ENCODE measurements around the gene SYT5. TPM values are rescaled to one million over a fixed set of nuclear protein-coding genes. Genes with fewer than 3 reads are reported as not detected.
A peak's percentile ranks its signal among the peaks of the same experiment; 100 is the strongest.

The SYT5 gene
- total and polyA plus RNA-seq, 9 of the 15 experiments (the other 6 are each of a cell fraction or from before 2014, with no cell fraction given), result 1.3 to 20.9 (median 8.8) TPM

GRCh38 chr19:55176076-55176475 lies 4.0 kb downstream of the SYT5 start (continued):
- no peak for TF ChIP-seq CREB5 (CRISPR knock-in tag; IDR thresholded peaks at IDR 0.05)
- TF ChIP-seq SMAD4 (CRISPR knock-in tag; conservative IDR thresholded peaks at IDR 0.05), result 0 out of 2 replicates have a peak, but pooled peaks have one; percentile 14
- no peak for TF ChIP-seq TCF7L2 (IDR thresholded peaks at IDR 0.05; ENCODE audit: low read depth, low read length)
- TF ChIP-seq HMG20B (CRISPR knock-in tag; IDR thresholded peaks at IDR 0.05), result no peak
- TF ChIP-seq FOXO4 (CRISPR knock-in tag; IDR thresholded peaks at IDR 0.05), result no peak
- TF ChIP-seq CREB1 (IDR thresholded peaks at IDR 0.05), result no peak
- TF ChIP-seq CREB1 (CRISPR knock-in tag; IDR thresholded peaks at IDR 0.05), result peak; percentile 29; the same call in 1 of the 2 replicates
- TF ChIP-seq BRD9 (IDR thresholded peaks at IDR 0.05; ENCODE audit: low read depth, partially characterized antibody), result no peak
- no peak for TF ChIP-seq SMAD3 (CRISPR knock-in tag; conservative IDR thresholded peaks at IDR 0.05)
- peak in 1 of 2 experiments; percentile 61; a peak in 2 of 4 replicates for TF ChIP-seq HDAC1 (IDR thresholded peaks at IDR 0.05)
- 0 out of 2 replicates have a peak, but pooled peaks have one; percentile 11 for TF ChIP-seq NFE2 (IDR thresholded peaks at IDR 0.05; ENCODE audit: low read depth)
- no peak for TF ChIP-seq GABPB2 (CRISPR knock-in tag; conservative IDR thresholded peaks at IDR 0.05)
- TF ChIP-seq ZNF408 (CRISPR knock-in tag; IDR thresholded peaks at IDR 0.05; ENCODE audit: low read depth), result no peak
- no peak for TF ChIP-seq E2F1 (CRISPR knock-in tag; IDR thresholded peaks at IDR 0.05)
- no peak for TF ChIP-seq CHCHD3 (CRISPR knock-in tag; IDR thresholded peaks at IDR 0.05)
- TF ChIP-seq MAX (CRISPR knock-in tag; IDR thresholded peaks at IDR 0.05), result 0 out of 2 replicates have a peak, but pooled peaks have one; percentile 31
- TF ChIP-seq ZSCAN29 (IDR thresholded peaks at IDR 0.05), result no peak
- TF ChIP-seq ZKSCAN8 (CRISPR knock-in tag; IDR thresholded peaks at IDR 0.05), result no peak
- TF ChIP-seq LEF1 (IDR thresholded peaks at IDR 0.05), result 0 out of 2 replicates have a peak, but pooled peaks have one; percentile 25
- TF ChIP-seq BRF2 (IDR thresholded peaks at IDR 0.05; ENCODE audit: borderline replicate concordance, insufficient read depth, insufficient read length), result no peak
- peak; percentile 67; the same call in 1 of the 2 replicates for TF ChIP-seq HLTF (IDR thresholded peaks at IDR 0.05)
- 0 out of 4 replicates have a peak, but pooled peaks of 1 of the 2 experiments have one; percentile 25 for TF ChIP-seq ETV6 (IDR thresholded peaks at IDR 0.05; ENCODE audit: borderline replicate concordance in 1 of 2, low read depth in 2 of 2, low read length in 1 of 2)
- TF ChIP-seq ETV6 (CRISPR knock-in tag; IDR thresholded peaks at IDR 0.05; ENCODE audit: borderline replicate concordance), result no peak
- TF ChIP-seq ASH1L (IDR thresholded peaks at IDR 0.05; ENCODE audit: borderline replicate concordance, low read depth, partially characterized antibody), result no peak
- TF ChIP-seq DDX20 (tag; IDR thresholded peaks at IDR 0.05; ENCODE audit: low read depth), result no peak
- no peak for TF ChIP-seq STAT5B (CRISPR knock-in tag; IDR thresholded peaks at IDR 0.05)
- TF ChIP-seq ZNF583 (CRISPR knock-in tag; IDR thresholded peaks at IDR 0.05), result no peak
